ENCODE data around the gene CXCL17. TPM values are rescaled to one million over a fixed set of nuclear protein-coding genes. Genes with fewer than 3 reads are reported as not detected.
"Not testable (repeated sequence)": the region's sequence is repeated elsewhere in the genome, so short reads cannot be mapped to it uniquely, and the experiment has no call there.

CXCL17 gene
- total RNA-seq, 1 donor from 2014 or later, result not detected

DNA sequence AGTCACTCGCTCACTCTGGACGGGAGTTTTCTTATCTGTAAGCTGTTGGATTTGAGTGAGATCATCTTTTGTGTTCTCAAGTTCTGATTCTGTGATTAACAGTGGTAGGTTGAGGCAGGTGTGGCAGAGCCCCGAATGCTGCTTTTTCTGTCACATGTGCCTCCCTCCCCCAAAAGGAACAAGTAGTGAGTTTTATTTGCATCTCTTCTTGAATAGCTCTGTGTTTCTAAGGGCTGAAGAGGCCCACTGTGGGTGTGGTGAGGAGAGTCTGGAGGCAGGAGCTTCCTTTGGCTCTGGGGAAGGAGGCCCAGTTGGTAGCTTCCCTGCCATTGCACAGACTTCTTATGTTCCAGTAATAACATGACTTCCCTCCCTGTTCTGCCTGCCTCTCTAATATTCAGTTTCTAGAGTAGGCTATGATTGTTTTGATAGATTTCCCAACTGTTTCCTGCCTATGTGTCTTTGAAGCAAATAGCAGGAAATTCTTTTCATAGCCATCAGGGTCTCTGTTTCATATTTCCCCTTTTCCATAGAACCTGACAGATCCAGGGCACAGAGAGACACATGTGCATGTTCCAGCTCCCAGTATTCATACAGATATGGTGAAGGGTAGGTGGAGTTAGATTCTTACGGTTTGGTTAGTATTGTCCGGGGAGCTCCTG lies 23.9 kb upstream of the CXCL17 start:
- DNase-seq (ENCODE audit: low read depth in 2 of 2), result peak; percentile 28 to 49

DNA sequence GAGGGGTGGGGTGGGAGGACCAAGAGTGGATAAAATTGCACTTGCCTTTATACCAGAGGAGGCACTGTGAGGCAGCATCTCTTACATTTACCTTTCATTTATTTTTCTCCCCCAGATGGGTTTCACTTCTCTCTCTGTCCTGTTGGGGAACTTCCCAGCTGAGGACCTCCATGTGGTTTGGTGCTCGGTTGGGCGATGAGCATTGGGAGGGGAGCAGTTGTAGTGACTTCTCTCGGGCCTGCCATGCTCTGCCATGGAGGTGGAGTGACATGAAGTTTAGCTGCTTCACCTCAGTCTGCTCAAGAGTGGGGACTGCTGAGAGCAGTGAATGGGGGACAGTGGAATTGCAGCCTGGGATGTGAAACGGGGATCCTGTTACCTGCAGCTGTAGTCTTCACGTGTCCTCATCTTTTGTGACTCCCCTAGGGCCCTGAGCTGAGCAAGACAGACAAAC lies 23.1 kb upstream of the CXCL17 start:
- DNase-seq (ENCODE audit: low read depth in 2 of 2), result no peak

- no peak for DNase-seq (ENCODE audit: low read depth in 2 of 2)
Observed at GRCh38 chr19:42461700-42462324, 19.1 kb upstream of the CXCL17 start.

DNA sequence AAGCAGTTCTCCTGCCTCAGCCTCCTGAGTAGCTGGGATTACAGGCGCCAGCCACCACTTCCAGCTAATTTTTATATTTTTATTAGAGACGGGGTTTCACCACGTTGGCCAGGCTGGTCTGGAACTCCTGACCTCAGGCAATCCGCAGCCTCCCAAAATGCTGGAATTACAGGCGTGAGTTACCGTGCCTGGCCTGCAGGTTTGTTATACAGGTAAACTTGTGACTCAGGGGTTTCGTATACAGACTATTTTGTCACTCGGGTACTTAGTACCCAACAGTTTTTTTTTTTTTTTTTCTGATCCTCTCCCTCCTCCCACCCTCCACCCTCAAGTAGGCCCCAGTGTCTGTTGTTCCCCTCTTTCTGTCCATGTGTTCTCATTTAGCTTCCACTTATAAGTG lies 18.5 kb upstream of the CXCL17 start:
- not testable (repeated sequence) for DNase-seq (ENCODE audit: low read depth in 2 of 2)

GRCh38 chr19:42459926-42460325 lies 17.2 kb upstream of the CXCL17 start:
- DNase-seq (ENCODE audit: low read depth in 2 of 2), result no peak

DNA sequence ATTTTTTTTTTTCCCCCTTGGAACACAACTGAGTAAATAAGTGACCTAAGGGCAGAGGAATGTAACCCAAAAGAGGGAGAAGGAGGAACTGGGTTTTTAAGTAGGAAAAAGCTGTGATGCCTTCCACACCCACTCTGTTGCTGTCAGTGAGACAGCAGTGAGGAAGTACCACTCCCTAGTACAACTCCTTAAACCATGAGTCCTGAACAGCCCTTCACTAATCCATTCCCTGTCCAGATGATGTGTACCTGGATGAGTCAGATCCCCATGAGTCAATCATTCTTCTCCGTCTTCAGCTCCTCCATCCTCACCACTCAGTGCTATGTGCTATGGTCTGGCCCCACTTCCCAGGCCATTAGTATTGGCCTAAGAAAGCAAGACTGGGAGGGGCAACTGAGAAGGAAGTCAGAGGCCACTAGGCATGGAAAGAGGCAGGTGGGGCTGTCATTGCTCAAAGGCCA lies 12.9 kb upstream of the CXCL17 start:
- DNase-seq (ENCODE audit: low read depth in 2 of 2), result no peak

DNA sequence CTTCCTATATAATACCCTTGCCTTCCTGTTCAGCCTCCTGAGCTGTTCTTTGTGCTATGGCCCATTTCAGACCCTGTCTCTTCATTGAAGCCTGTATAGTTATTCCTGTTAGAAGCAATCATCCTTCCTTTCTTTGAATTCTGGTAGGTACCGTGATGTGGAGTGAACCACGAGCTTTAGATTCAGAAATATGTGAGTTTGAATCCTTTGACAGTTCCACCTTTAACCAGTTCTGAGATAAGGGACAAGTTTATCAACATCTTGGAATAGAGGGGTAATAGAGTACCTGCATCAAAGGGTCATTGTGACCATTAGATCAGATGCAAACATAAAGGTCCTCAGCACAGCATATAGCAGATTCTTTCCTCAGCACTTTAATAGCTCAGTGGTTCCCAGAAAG lies 12.3 kb upstream of the CXCL17 start:
- no peak for DNase-seq (ENCODE audit: low read depth in 2 of 2)

DNA sequence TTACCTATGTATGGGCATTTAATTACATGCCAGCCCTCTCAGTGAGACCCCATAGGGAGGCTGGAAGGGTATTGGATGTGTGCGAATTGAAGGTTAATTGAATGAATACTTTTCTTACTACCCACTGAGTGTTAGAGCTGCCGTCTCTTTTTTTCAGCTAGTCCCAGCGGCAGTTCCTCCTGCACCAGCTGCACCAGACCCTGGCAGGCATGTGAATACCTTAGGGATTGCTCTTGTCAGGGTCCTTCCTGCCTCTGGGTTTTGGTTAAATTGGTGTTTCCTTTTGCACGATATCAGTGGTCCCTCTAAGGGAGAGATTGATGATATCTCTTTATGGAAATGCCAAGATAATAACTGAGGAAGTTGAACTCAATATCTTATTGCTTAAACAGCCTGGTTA lies 9.8 kb upstream of the CXCL17 start:
- no peak for DNase-seq (ENCODE audit: low read depth in 2 of 2)

DNA sequence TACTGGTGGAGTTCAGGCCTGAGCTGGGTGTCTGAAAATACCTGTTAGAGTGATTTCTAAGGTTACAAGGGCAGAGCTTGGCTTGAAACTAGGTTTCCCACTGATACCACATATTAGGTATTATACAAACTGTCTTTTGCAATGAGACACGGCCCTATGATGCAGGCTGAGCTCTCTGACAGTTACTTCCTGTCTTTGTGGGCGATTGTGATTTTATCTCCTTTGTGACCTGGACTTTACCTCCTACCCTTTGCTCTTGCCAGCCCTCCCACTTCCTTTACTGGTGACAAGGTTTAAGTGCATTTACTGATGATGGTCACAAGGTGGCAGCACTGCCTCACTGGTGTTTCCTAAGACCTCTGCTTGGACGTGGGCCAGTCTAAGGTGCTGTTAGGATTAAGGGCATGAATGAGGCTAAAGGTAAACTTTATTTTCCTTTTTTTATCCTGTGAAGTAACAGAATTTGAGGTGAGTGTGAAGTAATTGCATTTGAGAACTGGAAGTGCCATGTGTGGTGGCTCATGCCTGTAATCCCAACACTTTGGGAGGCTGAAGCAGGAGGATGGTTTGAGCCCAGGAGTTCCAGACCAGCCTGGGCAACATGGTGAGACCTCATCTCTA lies 7.7 kb upstream of the CXCL17 start:
- DNase-seq (ENCODE audit: low read depth in 2 of 2), result peak; percentile 92 to 93

DNA sequence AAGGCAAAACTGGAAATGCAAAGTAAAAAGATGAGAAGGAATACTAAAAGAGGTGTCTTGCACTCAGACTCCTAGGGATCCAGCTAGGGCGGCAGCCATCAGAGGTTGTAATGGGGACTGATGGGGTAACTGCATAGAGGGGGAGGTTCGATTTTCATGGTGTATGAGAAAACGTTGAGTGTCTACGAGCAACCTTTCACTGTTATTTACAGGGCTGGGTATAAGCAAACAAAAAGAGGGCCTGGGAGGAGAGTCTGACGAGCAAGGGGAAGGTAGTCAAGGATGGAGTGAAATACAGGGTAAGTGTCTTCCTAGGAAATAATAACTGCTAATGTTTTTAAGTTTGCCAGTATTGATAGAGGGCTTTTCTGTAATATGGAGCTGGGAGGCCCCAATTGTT lies 5.6 kb upstream of the CXCL17 start:
- DNase-seq (ENCODE audit: low read depth in 2 of 2), result not testable (repeated sequence)

DNA sequence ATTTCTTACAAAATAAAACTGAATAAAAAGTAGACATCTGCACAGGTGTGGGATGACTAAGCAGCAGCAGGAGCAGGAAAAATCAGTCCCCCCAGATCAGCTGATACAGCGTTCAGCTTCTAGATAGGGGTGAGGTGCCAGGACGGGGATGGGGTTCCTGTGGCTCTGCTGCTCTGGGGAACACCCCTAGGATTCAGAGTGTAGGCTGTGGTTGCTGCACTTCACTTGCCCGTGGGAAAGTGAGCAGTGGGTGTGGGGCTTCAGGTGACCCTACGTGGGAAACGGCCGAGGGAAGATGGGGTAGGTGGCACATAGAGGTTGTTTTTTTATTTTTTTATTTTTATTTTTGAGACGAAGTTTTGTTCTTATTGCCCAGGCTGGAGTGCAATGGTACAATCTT lies 3.2 kb upstream of the CXCL17 start:
- no peak for DNase-seq (ENCODE audit: low read depth in 2 of 2)

DNA sequence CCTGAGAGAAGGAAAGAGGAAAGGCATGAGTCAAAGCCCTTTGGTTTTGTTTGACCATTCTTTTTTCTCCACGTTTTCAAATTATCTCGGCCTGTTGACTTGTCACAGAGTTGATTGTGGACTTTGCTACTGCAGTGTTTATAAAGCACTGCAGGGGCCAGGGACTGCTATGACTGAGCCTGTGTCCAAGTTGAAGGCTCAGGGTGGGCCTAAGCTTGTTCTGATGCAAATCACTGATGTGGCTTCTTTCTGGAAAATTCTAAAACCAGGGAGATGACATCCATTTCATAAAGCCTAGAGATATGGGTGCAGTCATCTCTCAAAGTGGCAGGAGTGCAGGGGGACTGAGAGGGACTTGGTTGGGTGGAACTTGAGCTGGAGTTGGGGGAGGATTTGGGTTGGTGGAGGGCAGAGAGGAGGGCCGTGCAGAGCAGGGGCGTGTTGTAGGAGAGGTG lies 1.2 kb upstream of the CXCL17 start:
- DNase-seq (ENCODE audit: low read depth in 2 of 2), result no peak

- no peak for DNase-seq (ENCODE audit: low read depth in 2 of 2)
Observed at GRCh38 chr19:42441049-42441445, 1.7 kb downstream of the CXCL17 start.

DNA sequence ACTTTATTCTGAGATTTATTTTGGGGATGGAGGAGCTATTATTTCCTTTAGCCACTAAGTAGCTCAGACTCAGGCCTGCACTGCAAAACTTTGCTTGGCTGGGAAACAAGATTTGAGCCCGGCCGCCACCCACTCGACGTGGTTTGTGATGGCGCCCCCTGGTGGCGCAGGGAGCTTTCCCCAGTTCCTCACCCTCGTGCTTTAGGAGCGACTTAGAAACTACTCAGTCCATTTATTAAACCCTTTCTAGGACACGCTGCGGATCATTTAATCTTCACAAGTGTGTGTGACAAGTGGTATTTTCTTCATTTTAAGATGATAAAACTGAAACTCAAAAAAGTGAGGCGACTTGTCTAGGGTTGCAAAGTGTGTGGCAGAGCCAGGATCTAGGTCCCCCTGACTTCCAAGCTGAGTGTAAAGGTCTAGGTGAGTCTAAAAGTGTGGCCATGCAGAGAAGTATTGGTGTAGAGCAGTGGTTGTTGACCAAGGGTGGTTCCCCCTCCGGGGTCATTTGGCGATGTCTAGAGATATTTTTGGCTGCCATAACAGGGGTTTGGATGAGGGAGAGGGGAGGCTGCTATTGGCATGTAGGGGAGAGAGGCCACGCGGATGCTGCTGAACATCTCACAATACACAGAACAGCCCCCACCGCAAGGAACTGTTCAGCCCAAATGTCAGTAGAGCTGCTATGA lies 2.2 kb downstream of the CXCL17 start:
- DNase-seq (ENCODE audit: low read depth in 2 of 2), result peak; percentile 32 to 67

- no peak for DNase-seq (ENCODE audit: low read depth in 2 of 2)
Observed at GRCh38 chr19:42436006-42436405, 6.7 kb downstream of the CXCL17 start.

DNA sequence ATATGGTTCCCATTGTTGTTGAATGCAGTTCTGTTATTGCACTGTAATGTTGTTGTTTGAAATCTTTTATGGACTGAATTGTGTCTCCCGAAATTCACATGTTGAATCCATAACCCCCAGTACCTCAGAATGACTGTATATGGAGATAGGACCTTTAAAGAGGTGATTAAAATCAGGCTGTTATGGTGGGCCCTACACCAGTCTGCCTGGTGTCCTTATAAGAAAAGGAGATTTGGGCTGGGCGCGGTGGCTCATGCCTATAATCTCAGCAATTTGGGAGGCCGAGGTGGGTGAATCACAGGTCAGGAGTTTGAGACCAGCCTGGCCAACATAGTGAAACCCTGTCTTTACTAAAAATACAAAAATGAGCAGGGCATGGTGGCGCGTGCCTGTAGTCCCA lies 7.4 kb downstream of the CXCL17 start:
- DNase-seq (ENCODE audit: low read depth in 2 of 2), result no peak

- peak in 1 of 2 donors; percentile 62 for DNase-seq (ENCODE audit: low read depth in 2 of 2)
Observed at GRCh38 chr19:42433503-42434260, 9.1 kb downstream of the CXCL17 start.

DNA sequence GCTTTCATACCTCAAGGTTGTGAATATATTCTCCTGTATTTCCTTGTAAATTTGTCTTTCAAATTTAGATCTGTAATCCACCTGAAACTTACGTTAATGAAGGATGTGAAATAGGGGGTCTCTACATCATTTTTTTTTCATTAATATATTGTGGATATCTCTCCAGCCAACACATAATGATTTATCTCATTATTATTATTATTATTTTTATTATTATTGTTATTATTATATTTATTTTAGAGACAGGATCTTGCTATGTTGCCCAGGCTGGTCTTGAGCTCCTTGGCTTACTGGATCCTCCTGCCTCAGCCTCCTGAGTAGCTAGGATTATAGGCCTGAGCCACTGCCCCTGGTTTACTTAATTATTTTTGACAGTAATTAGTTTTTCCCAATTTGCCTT lies 11.3 kb downstream of the CXCL17 start:
- no peak for DNase-seq (ENCODE audit: low read depth in 2 of 2)

- no peak for DNase-seq (ENCODE audit: low read depth in 2 of 2)
Observed at GRCh38 chr19:42428676-42429075, 14.1 kb downstream of the CXCL17 start.

DNA sequence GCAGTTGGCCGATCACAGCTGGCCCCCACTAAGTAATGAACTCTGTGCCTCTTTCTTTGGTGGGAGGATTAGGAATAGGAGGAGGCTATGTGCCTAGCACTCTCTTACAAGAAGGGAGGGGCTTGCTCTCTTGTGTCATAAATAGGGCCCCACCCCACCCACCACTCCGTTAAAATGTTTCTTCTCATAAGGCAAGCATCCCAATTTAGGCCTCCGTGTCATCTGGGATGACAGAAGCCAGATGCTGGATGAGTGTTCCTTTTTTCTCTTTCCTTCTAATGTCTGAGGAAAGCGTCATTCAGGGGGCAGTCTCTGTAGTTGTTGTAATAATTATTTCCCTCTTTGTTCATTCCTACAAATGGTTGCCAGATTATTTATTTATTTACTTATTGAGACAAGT lies 15.4 kb downstream of the CXCL17 start, which contains the start of gene LIPE:
LIPE (minus strand) TSS at position 76 of the 400 bp plus-strand sequence. CDS start 239 bp downstream, outside the sequence.
- DNase-seq (ENCODE audit: low read depth in 2 of 2), result no peak

DNA sequence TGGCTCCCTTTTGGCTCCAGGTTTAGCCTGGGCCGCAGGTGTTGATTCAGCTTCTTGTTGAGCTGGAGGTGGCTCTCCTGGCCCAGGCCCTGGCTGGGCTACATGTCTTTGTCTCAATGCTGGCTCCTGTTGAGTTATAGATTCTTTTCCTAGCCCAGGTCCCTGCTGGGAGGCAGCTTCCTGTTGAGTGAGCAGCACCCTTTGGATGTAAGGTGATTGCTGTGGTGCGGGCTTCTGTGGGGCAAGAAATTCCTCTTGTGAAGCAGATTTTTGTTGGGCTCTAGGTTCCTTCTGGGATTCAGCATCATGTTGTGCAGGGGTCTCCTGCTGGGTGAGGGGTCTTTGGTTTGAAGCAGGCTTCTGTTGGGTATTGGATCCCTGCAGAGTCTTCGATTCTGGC lies 16.1 kb downstream of the CXCL17 start:
- no peak for DNase-seq (ENCODE audit: low read depth in 2 of 2)

Measured in dermis microvascular lymphatic vessel endothelial cell (primary cell).